IMR-90 (cell line): ENCODE measurements around the gene COX10.

ENCODE experiments used
- BHLHE40 ChIP-seq: fragments of 150-350 bp; IDR thresholded peaks from 2 replicates; pipeline ENCODE4 v1.6.1; 2016; ENCODE audit warnings: mild to moderate bottlenecking, low read depth, low read length
- CEBPB ChIP-seq: IDR thresholded peaks from 2 replicates; pipeline ENCODE4 v1.6.1; 2012; ENCODE audit warnings: low read depth, low read length, improper control_type of control experiment
- CTCF ChIP-seq: conservative IDR thresholded peaks from 2 replicates; pipeline ENCODE4 v1.5.1; 2012; ENCODE audit warnings: mild to moderate bottlenecking, low read depth, low read length, improper control_type of control experiment
- ELK1 ChIP-seq: fragments of 150-350 bp; IDR thresholded peaks from 2 replicates; pipeline ENCODE4 v1.6.1; 2016; ENCODE audit warnings: low read depth, mild to moderate bottlenecking, low read length, moderate library complexity, borderline replicate concordance
- FOS ChIP-seq: fragments of 150-350 bp; IDR thresholded peaks from 2 replicates; pipeline ENCODE4 v1.6.1; 2016; ENCODE audit warnings: low read depth, low read length
- NFE2L2 ChIP-seq: fragments of 150-350 bp; IDR thresholded peaks from 2 replicates; pipeline ENCODE4 v1.6.1; 2016; ENCODE audit warnings: low read depth, mild to moderate bottlenecking, low read length
- POLR2A ChIP-seq: IDR thresholded peaks from 2 replicates; pipeline ENCODE4 v1.6.1; 2012; ENCODE audit warnings: mild to moderate bottlenecking, low read depth, low read length
- RAD21 ChIP-seq: IDR thresholded peaks from 2 replicates; pipeline ENCODE4 v1.6.1; 2012; ENCODE audit warnings: low read length, improper control_type of control experiment
- USF2 ChIP-seq: fragments of 150-350 bp; IDR thresholded peaks from 2 replicates; pipeline ENCODE4 v1.6.1; 2017; ENCODE audit warnings: mild to moderate bottlenecking, antibody characterized with exemption, low read length, low read depth

- TF ChIP-seq CTCF (no peak), POLR2A (no peak), RAD21 (no peak), CEBPB (no peak), USF2 (no peak), NFE2L2 (no peak), ELK1 (no peak), BHLHE40 (no peak), FOS (no peak)
These were observed 3.6 kb downstream of the COX10 start for GRCh38 chr17:14072881-14073280.
